Fibroblast of the aortic adventitia (primary cell): ENCODE data around the gene RORC. TPM values are rescaled to one million over a fixed set of nuclear protein-coding genes. Genes with fewer than 3 reads are reported as not detected.

ENCODE experiments used
- DNase-seq: peaks from one replicate; pipeline ENCODE4 v3.0.0-alpha.2; 2010; ENCODE audit warnings: low read depth
- H3K4me3 ChIP-seq: 2 replicates; pipeline ENCODE4 v1.5.1; 2011; ENCODE audit warnings: low read depth, mild to moderate bottlenecking, control low read depth, low read length, moderate library complexity
- total RNA-seq: library from RNA; depleted of rRNA; stranded (reverse); fragments of >200 nt; gene quantifications from 2 replicates; pipeline ENCODE4 v1.2.3, GENCODE V29; 2012; ENCODE audit warnings: low replicate concordance
- TF ChIP-seq, protein P1 (sequence below): IDR thresholded peaks from 2 replicates; pipeline ENCODE4 v1.5.1; 2011; ENCODE audit warnings: mild to moderate bottlenecking, low read length, control low read depth, inconsistent platforms; ENCODE audit not compliant: insufficient read depth

The RORC gene
- total RNA-seq, 1 donor: not detected

DNA sequence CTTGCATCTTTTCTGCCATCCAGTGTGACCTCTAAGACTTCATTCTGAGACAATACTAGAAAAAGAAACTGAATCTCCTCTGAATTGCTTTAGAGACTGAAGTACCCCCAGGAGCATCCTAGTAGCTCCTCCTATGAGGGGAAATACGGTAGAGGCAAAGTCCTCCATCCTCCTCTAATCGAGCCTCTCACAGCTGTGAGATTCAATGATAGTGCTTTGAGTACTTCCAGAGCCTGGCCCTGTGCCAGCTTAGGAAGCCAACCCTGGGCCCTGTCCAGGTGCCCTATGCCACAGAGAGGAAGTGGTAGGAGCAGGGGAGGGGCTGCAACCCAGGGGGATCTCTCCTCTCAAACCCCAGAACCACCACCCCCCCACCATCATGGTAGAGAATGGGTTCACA lies 10.7 kb downstream of the RORC start:
- DNase-seq: no peak
- no peak overlapping the region for H3K4me3 ChIP-seq
- TF ChIP-seq, protein P1, sequence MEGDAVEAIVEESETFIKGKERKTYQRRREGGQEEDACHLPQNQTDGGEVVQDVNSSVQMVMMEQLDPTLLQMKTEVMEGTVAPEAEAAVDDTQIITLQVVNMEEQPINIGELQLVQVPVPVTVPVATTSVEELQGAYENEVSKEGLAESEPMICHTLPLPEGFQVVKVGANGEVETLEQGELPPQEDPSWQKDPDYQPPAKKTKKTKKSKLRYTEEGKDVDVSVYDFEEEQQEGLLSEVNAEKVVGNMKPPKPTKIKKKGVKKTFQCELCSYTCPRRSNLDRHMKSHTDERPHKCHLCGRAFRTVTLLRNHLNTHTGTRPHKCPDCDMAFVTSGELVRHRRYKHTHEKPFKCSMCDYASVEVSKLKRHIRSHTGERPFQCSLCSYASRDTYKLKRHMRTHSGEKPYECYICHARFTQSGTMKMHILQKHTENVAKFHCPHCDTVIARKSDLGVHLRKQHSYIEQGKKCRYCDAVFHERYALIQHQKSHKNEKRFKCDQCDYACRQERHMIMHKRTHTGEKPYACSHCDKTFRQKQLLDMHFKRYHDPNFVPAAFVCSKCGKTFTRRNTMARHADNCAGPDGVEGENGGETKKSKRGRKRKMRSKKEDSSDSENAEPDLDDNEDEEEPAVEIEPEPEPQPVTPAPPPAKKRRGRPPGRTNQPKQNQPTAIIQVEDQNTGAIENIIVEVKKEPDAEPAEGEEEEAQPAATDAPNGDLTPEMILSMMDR: no peak

DNA sequence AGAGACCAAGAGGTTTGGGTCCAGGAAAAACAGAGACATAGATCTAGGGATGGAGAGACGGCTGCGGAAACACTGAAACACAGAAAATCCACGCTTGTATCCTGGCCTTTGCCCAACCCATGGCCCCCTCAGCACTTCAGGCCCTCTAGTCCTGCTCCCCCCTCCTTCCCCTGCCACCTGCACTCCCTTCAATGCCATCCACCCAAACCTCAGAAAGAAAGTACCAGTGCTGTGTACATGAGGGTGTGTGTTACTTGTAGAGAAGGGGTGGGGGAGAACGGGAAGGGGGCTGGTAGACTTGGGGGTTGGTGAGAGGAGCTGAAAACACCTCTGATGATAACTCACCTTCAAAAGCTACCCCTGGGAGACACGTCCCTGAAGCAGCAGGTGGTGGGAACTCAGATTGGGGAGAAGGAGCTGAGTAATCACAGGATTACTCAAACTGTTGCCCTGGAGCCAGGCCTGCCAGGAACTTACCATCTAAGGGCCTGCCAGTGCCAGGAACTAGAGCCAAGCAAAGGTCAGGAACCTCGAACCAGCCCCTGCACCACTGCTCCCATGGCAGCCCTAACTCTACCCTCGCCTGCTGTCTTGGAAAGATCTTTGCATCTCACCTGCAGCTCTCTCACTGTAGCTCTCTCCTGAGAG lies 11.5 kb downstream of the RORC start:
- no peak for DNase-seq
- H3K4me3 ChIP-seq: no peak overlapping the region
- TF ChIP-seq, protein P1: no peak

DNA sequence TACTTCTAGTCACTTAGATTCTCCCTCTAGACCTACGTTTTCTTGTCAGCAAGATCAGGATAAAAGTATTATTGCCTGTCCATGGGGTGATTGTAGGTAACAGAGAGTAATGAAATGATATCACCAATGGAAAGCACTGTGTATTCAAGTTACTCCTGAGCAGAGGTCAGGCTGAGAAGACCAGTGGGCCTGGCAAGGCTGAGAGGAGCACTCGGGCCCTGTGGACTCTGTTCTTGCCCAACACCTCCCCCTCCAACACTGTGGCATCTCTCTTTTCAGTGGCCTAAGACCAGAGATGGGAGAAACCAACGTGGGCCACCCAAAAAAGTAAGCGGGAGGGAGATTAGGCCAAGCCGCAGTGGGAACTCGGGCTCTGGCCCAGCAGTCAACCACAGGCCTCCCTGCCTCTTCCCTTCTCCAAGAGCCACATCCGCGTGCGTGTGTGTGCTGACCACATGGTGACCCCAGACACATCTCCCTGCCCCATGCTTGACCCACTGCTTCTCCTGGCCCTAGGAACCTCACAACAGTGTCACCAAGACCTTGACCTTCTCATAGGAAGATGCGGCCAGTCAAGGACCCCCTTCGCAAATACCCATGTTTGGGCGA lies 12.3 kb downstream of the RORC start:
- no peak for DNase-seq
- TF ChIP-seq, protein P1: no peak
- no peak overlapping the region for H3K4me3 ChIP-seq

DNA sequence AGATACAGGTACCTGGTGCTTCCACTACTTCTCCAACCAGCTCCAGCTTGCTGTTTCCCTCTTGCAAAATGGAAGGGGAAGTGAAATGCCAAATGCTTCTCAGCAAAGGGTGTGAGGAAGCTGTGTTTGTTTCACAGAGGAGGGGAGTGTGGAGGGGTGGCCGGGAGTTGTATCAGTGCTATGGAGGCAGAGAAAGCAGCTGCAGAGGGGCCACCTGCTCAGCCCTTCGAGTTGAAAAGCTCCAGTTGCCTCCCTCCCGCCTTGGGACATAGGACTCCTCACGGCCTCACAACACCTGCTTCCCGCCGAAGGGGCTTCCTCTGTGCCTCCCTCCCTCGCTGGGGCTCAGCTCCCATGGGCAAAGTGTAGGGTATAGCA lies 14.3 kb downstream of the RORC start:
- H3K4me3 ChIP-seq: no peak overlapping the region
- DNase-seq: no peak
- TF ChIP-seq, protein P1: no peak

DNA sequence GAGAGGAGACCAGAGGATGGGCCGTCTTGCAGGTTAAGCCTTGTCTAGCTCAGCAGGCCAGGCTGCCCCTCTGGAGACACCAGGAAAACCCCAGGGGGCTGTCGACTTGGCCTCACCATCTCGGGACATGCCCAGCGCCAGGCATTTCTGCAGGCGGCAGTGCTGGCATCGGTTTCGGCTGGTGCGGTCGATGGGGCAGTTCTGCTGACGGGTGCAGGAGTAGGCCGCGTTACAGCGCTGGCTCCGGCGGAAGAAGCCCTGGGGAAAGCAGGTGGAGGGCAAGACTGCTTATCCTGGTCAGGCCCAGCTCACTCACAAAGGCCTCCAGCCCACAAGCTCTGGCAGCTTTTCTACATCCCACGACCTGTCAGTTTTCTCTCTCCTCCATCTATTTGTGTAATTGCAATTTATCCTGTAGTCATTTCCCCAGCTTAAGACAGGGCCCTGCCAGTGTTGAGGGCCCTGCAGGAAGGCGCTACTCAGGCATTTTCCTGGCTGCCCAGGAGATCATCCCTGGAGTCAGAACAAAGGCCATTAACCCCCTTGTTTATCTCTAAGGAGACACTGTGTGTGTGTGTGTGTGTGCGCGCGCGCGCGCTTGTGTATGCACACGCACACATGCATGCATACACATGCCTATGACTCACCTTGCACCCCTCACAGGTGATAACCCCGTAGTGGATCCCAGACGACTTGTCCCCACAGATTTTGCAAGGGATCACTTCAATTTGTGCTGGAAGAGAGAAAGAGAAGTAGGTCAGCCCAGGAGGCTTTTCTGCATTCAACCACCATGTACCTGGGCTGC lies 14.9 kb downstream of the RORC start:
- DNase-seq: no peak
- H3K4me3 ChIP-seq: no peak overlapping the region
- TF ChIP-seq, protein P1: no peak

DNA sequence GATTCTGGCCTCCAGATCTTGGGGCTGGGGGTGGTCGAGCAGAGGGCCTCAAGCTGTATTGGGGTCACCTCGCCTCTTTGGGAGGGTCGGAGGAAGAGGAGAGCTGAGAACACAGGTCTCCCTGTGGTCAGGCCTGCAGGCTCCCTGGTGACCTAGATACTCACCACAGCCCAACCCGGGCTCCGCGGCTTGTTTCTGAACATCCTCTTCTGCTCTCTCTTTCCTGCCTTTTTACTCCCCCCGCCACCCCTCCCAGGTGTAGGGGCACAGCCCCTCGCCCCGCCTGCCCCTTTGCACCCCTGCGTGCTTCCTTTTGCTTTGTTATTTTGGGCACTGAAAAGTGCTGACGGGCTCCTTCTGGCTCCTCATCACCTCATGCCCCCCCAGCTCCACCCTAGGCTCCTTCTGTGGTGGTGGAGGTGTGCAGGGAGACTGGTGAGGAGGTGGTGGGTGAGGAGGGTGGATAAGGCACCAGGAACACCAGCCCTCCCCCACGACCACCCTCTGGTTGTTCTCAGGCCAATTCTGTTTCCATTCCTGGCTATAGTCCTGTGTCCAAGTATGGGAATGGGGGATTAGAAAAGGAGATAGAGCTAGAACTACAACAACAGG lies 15.8 kb downstream of the RORC start:
- TF ChIP-seq, protein P1: no peak

More for the DNA sequence above, 15.8 kb downstream of the RORC start:
- no peak for DNase-seq
- no peak overlapping the region for H3K4me3 ChIP-seq
